Measurements from ENCODE around the gene NOP14.
A peak's percentile ranks its signal among the peaks of the same experiment; 100 is the strongest.
"Not testable (repeated sequence)": the region's sequence is repeated elsewhere in the genome, so short reads cannot be mapped to it uniquely, and the experiment has no call there.

The NOP14 gene

GRCh38 chr4:2931512-2932301 lies 31.5 kb downstream of the NOP14 start:
- no peak for DNase-seq (ENCODE audit: low read depth in 2 of 2)

GRCh38 chr4:2930758-2931511 lies 32.3 kb downstream of the NOP14 start:
- no peak for DNase-seq (ENCODE audit: low read depth in 2 of 2)

GRCh38 chr4:2930135-2930757 lies 33.0 kb downstream of the NOP14 start:
- no peak for DNase-seq (ENCODE audit: low read depth in 2 of 2)

DNA sequence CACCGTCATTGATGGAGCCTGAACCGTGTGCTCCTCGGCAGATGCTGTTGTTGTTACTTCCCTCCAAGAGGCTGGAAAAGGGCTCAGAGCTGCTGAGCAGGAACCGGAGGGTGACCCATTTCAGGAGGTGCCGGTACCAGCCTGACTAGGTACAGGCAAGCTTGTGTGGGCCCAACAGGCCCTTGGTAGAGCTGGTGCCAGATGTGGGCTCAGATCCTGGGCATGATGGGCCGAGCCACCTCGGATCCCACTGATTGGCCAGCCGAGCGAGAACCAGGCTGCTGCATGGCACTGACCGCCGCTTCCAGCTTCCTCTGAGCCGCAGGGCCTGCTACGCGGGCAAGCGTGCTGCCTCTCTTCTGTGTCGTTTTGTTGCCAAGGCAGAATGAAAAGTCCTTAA lies 33.7 kb downstream of the NOP14 start:
- no peak for DNase-seq (ENCODE audit: low read depth in 2 of 2)

GRCh38 chr4:2928242-2929176 lies 34.7 kb downstream of the NOP14 start:
- no peak for DNase-seq (ENCODE audit: low read depth in 2 of 2)

DNA sequence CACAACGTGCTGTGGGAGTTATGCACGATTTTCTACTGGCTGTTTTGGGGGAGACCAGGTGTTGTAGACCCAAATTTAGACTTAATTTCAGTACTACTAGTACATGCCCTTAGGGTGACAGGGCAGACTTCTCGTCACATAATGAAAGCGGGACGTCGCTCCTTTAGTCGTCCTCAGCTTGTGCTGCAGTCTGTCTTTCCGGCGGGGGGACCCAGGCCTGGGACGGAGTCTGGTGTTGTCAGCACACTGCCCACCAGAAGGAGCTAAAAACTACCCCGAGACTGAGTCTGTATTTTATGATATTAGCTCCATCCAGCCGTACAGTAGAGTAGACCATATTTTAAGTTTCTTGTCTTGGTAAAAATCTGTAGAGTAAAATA lies 35.5 kb downstream of the NOP14 start:
- no peak for DNase-seq (ENCODE audit: low read depth in 2 of 2)

GRCh38 chr4:2927016-2927695 lies 36.0 kb downstream of the NOP14 start:
- DNase-seq (ENCODE audit: low read depth in 2 of 2), result no peak

- DNase-seq (ENCODE audit: low read depth in 2 of 2), result no peak
Observed at GRCh38 chr4:2925931-2926860, 37.0 kb downstream of the NOP14 start.

GRCh38 chr4:2925496-2925895 lies 37.7 kb downstream of the NOP14 start:
- DNase-seq (ENCODE audit: low read depth in 2 of 2), result no peak

DNA sequence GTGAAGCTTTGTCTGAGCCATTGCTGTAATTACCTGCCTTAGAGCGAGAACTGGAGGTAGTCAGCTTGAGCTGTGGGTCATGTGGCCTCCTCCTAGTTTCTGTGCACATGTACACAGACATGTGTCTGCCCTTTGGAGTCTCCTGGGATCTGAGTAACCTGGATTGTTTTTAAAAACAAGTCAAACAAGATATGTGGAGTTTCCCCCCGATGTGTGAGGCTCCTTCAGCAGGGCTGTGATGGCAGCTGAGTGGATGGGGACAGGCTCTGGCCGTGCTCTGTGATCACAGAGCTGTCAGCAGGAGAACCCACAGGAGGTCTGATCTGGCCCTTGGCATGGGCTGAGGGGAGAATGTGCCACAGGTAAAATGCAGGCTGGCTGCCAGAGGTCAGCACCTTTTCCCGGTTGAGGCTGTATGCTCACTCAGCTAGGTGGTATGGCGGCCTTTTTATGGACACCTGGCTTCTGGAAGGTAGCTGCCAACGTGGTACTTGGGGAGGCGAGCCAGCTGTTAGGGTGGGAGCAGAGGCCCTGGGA lies 38.4 kb downstream of the NOP14 start:
- no peak for DNase-seq (ENCODE audit: low read depth in 2 of 2)

DNA sequence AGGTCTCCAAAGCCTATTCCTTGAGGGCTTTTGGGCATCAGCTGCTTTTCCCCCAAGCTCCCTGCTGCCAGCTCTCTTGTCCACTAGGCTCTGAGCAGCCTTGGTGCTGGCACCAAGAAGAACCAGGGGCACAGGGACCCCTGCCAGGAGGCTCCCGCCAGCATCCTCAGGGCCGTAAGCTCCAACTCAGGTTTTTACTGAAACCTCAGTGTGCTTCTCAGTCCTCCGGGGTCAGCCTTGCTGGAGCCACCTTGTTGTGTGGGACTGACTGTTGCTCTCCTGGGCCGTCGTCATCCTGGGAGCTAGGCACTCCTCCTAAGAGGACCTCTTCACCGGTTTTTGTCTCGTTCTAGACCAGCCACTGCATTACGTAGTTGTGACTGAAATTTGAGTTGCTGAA lies 38.9 kb downstream of the NOP14 start:
- DNase-seq (ENCODE audit: low read depth in 2 of 2), result no peak

DNA sequence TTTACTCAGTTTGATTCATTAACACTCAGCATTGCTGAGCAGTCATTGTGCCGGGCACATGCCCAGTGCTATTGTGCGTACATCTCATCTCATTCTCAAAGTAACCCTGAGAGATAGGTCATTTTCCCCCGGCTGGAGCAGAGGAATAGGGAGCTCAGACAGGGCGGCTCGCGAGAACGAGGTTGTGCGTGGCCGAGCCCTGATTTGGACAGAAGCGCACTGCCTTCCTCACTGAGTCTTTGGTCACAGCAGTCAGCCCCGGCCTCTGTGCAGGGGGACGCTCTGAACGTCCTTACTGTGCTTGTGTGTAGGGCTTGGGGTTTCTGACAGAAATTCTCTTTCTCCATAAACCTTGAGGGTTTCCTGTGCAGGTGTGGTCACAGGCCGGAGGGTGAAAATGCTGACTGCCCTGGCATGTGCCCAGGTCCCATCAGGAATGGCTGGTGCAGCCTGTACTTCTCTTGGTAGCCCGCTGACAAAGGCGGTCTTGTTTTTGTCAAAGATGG lies 39.5 kb downstream of the NOP14 start:
- no peak for DNase-seq (ENCODE audit: low read depth in 2 of 2)

GRCh38 chr4:2923141-2923551 lies 40.1 kb downstream of the NOP14 start:
- no peak for DNase-seq (ENCODE audit: low read depth in 2 of 2)

DNA sequence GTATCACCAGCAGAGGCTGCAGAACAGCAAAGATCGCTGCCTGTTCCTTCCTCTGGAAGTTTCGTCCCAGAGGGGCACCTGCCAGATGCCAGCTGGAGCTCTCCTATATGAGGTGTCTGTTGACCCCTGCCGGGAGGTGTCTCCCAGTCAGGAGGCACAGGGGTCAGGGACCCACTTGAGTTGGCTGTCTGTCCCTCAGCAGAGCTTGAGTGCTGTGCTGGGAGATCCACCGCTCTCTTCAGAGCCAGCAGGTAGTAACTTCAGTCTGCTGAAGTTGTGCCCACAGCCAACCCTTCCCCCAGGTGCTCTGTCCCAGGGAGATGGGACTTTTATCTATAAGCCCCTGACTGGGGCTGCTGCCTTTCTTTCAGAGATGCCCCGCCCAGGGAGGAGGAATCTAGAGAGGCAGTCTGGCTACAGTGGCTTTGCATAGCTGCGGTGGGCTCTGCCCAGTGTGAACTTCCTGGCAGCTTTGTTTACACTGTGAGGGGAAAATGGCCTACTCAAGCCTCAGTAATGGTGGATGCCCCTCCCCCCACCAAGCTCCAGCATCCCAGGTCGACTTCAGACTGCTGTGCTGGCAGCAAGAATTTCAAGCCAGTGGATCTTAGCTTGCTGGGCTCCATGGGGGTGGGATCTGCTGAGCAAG lies 40.6 kb downstream of the NOP14 start:
- peak in 1 of 2 experiments; percentile 19 for DNase-seq (ENCODE audit: low read depth in 2 of 2)

GRCh38 chr4:2918714-2919113 lies 44.5 kb downstream of the NOP14 start:
- not testable (repeated sequence) for DNase-seq (ENCODE audit: low read depth in 2 of 2)

DNA sequence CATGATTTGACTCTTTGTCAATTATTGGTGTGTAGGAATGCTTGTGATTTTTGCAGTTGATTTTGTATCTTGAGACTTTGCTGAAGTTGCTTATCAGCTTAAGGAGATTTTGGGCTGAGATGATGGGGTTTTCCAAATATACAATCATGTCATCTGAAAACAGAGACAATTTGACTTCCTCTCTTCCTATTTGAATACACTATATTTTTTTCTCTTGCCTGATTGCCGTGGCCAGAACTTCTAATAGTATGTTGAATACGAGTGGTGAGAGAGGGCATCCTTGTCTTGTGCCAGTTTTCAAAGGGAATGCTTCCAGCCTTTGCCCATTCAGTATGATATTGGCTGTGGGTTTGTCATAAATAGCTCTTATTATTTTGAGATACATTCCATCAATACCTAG lies 44.9 kb downstream of the NOP14 start:
- not testable (repeated sequence) for DNase-seq (ENCODE audit: low read depth in 2 of 2)

GRCh38 chr4:2916696-2917095 lies 46.5 kb downstream of the NOP14 start:
- DNase-seq (ENCODE audit: low read depth in 2 of 2), result not testable (repeated sequence)

DNA sequence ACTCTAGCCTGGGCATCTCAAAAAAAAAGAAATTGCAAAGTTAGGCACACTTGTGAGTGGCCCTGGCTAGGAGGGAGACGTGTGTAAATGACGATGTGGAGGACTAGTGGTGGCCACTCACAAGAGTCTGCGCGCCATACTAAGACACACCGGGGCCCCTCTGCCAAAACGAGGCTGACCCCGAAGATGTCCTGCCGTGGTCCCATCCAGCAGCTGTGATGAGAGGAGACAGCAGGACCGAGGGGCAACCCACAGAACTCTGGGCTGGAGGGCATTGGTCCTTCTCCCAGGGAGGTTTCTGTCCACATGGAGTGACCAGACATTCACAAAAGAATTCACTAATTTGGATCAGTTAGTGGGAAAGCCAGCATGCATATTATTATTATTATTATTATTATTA lies 47.4 kb downstream of the NOP14 start:
- no peak for DNase-seq (ENCODE audit: low read depth in 2 of 2)

Measured in fibroblast of skin of left quadriceps (primary cell).